Brain microvascular endothelial cell (primary cell): ENCODE data around the gene KLHDC4.
A peak's percentile ranks its signal among the peaks of the same experiment; 100 is the strongest.
"Not testable (repeated sequence)": the region's sequence is repeated elsewhere in the genome, so short reads cannot be mapped to it uniquely, and the experiment has no call there.

Experiments used
- DNase-seq: peaks from one replicate; pipeline ENCODE4 v3.0.0-alpha.2; 2020
- H3K27ac ChIP-seq: fragments of 250-450 bp; sonication (Bioruptor Pico); 2 replicates; pipeline ENCODE4 v1.5.1; 2020; ENCODE audit warnings: mild to moderate bottlenecking, moderate library complexity
- H3K27me3 ChIP-seq: fragments of 250-450 bp; sonication (Bioruptor Pico); replicated peaks from 2 replicates; pipeline ENCODE4 v1.5.1; 2020; ENCODE audit warnings: mild to moderate bottlenecking
- H3K36me3 ChIP-seq: fragments of 250-450 bp; sonication (Bioruptor Pico); replicated peaks from 2 replicates; pipeline ENCODE4 v1.5.1; 2020; ENCODE audit warnings: mild to moderate bottlenecking
- H3K4me3 ChIP-seq: 2 replicates; pipeline ENCODE4 v1.5.1; 2011; ENCODE audit warnings: low read depth, mild to moderate bottlenecking, control low read depth, low read length, moderate library complexity
- CTCF ChIP-seq: IDR thresholded peaks from 2 replicates; pipeline ENCODE4 v1.5.1; 2011; ENCODE audit warnings: low read depth, mild to moderate bottlenecking, moderate library complexity, low read length, control low read depth, inconsistent platforms; ENCODE audit errors: missing control alignments
- in situ Hi-C: cut with HindIII; loops from 2 replicates; pipeline ENCODE4 v1.10.0; 2017; ENCODE audit warnings: low sequenced_read_pairs, low pct_ligation_motif_present

The KLHDC4 gene

GRCh38 chr16:87722590-87723225 lies 43.1 kb downstream of the KLHDC4 start:
- Histone ChIP-seq H3K36me3 (peaks cover 7% of the 10 kb centered on the region), H3K27ac (no peak overlapping the region)

GRCh38 chr16:87721622-87722585 lies 43.9 kb downstream of the KLHDC4 start:
- peaks cover 7% of the 10 kb centered on the region for H3K36me3 ChIP-seq
- no peak overlapping the region for H3K27ac ChIP-seq
- no peak for TF ChIP-seq CTCF
- no peak for DNase-seq
- in situ Hi-C loops = no loop called here
- no peak overlapping the region for H3K4me3 ChIP-seq
- no peaks in the 10 kb centered on the region for H3K27me3 ChIP-seq

More at GRCh38 chr16:87722590-87723225, 43.1 kb downstream of the KLHDC4 start:
- Histone ChIP-seq H3K27me3 (no peaks in the 10 kb centered on the region), H3K4me3 (no peak overlapping the region)
- DNase-seq = no peak
- TF ChIP-seq CTCF = no peak
- in situ Hi-C loops = no loop called here

- no peak overlapping the region for H3K27ac ChIP-seq
- DNase-seq = no peak
- H3K27me3 ChIP-seq = no peaks in the 10 kb centered on the region
- no peak for TF ChIP-seq CTCF
- no peak overlapping the region for H3K4me3 ChIP-seq
- peaks cover 7% of the 10 kb centered on the region for H3K36me3 ChIP-seq
- in situ Hi-C loops = no loop called here
These were observed 45.3 kb downstream of the KLHDC4 start for GRCh38 chr16:87720446-87720845.

- H3K27me3 ChIP-seq, H3K4me3 ChIP-seq, DNase-seq, in situ Hi-C loops, H3K27ac ChIP-seq, H3K36me3 ChIP-seq: not testable (repeated sequence)
These were observed 47.0 kb downstream of the KLHDC4 start for GRCh38 chr16:87718831-87719230.

GRCh38 chr16:87715658-87716057 lies 50.1 kb downstream of the KLHDC4 start:
- peaks cover 7% of the 10 kb centered on the region for H3K36me3 ChIP-seq
- in situ Hi-C loops = no loop called here
- peak; percentile 76 for DNase-seq
- no peak for TF ChIP-seq CTCF
- no peaks in the 10 kb centered on the region for H3K27me3 ChIP-seq
- no peak overlapping the region for H3K4me3 ChIP-seq
- H3K27ac ChIP-seq = no peak overlapping the region

GRCh38 chr16:87715231-87715630 lies 50.6 kb downstream of the KLHDC4 start:
- peaks cover 6% of the 10 kb centered on the region for H3K36me3 ChIP-seq
- H3K4me3 ChIP-seq = no peak overlapping the region
- H3K27me3 ChIP-seq = no peaks in the 10 kb centered on the region
- in situ Hi-C loops = no loop called here
- no peak for TF ChIP-seq CTCF
- DNase-seq = no peak
- no peak overlapping the region for H3K27ac ChIP-seq
